GM21528 (cell line): Measurements from ENCODE around the gene CCDC154.

Experiments used
- ATAC-seq: cut with Tn5 transposase; IDR thresholded peaks from one replicate; pipeline ENCODE4 v1.9.1; 2021; ENCODE audit warnings: mild to moderate bottlenecking, moderate library complexity; ENCODE audit not compliant: unreplicated experiment, low FRiP score

The CCDC154 gene

DNA sequence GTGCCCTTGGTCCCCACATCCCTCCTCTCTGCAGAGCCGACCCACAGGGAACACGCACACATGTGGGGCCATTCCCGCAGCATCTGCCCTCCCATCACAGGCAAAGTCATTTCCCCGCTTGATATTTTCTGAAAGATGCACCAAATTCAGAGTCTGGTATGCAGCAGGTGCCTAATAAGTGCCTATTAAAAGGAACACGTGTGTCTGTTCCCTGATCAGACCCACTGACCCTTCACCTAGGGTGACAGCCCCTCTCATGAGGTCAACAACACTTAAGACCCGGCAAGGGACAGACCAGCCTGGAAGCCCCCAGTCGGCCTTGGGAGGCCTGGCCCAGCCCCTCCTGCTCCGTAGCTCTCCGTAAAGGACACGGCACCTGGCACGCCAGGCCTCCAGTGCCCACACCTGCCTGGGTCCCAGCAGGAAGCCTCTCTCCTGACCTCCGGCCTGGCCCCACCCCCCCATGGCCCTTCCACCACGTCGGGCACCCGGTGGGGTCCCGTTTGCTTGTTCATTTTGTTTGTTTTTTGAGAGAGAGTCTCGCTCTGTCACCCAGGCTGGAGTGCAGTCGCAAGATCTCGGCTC lies 49.9 kb downstream of the CCDC154 start:
- no peak for ATAC-seq

DNA sequence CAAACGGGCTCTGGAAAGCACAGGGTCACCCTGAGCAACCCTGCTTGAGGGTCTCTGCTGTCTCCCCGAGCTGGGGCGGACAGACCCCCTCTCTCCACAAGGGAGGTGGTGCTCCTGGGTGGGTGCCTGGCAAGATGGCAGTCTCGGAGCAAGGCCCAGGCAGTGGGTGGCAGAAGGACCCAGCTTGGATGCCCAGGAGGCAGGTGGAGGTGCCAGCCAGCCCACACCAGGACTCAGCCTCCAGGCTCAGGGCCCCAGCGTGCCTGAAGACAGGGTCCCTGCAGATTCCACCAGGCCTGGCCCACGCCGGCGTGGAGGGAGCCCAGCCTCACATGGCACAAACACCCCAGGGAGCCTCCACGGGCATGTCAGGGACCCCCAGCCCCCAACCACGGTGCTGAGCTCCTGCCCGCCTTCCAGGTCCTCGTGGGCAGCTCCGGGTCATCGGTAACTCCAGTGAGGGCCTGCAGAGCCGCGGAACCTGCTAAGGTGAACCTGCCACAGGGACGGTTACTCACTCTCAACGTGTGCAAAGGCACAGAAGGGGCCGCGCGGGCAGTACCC lies 50.7 kb downstream of the CCDC154 start:
- ATAC-seq: no peak

DNA sequence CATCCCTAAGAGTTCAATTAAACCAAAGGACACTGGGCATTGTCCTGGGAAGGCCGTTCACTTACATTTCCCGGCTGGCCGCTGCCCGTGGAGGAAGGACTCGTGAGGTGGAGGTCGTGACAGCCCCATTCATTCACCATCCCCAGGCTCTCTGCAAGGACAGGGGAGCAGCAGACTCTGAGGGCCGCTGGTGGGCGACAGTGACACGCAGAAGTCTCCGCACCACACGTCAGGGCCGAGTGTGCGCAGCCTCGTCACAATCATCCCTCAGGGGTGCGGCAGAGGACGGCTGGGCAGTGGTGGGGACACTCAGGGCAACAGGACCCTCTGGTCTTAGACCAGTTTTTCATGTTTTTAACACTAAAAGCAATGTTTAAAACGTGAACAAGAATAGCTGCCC lies 51.5 kb downstream of the CCDC154 start:
- no peak for ATAC-seq

DNA sequence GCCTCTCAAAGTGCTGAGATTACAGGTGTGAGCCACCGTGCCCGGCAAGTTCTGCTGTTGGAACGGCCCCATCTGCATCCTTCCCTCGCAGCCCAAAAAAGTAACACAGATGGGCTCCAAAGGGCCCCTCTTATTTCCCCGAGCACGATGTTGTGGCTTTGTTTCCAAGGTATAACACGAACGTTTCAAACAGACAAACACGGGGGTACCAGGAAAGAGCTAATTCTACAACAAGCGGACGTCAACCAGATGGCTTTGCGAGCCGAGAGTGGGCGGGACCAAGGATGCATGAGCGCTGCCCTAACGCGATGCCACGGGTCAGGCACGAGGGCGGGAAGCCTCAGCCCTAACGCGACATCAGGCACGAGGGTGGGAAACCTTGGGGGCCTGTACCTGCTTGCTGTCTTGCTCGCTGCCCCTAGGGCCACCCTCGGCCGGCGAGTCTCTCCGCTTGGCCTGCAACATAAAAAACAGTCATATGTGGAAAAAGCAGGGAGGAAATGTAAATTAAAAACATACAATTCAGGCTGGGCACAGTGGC lies 54.0 kb downstream of the CCDC154 start:
- ATAC-seq: no peak

DNA sequence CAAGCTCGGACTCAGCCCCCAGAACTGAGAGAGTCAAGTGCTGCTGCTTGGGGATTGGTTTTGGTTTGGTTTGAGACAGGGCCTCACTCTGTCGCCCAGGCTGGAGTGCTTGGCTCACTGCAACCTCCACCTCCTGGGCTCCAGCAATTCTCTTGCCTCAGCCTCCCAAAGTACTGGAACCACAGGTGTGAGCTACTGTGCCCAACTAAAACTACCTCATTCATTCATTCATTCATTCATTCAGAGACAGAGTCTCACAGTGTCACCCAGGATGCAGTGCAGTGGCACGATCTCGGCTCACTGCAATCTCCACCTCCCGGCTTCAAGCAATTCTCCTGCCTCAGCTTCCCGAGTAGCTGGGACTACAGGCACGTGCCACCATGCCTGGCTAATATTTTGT lies 54.6 kb downstream of the CCDC154 start:
- no peak for ATAC-seq

DNA sequence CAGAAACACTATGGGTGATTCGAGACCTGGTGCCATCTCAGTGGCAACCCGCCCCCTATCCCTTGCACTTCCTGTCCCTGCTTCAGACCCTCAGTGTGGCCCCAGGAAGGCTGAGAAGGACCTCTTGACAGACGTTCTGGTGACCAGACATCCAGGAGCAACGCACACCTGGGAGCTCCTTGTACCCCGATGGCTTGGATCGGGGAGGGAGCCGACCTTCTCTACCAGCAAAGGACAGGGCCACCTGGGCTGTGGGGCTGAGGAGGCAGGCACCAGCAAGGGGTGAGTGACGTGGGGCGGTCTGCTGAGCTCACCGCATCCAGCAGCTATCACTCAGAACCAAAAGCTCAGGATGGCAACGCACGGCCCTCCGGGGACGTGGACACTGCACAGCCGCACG lies 57.0 kb downstream of the CCDC154 start:
- ATAC-seq: no peak

DNA sequence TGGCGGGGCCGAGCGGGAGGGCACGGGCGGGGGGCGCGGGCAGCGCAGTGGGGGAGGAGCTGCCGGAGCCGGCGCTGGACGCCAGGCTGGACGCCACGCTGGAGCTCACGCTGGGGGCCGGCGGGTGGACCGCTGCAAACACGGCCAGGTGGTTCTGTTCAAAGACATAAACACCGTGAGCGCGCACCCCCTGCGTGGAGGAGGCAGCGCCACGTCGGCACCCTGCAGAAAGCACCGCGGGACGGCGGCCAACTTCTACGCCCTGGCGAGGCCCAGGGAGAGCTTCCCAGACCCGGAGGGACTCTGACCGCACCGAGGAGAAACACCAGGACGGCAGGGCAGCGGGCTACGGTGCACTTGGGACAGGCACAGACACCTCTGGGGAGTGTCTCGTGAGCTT lies 59.1 kb downstream of the CCDC154 start:
- ATAC-seq: no peak
